Activated B cell treated with CpG ODN at 0.5 μM for 24 hours (primary cell): ENCODE measurements around the gene ZNF701. TPM values are rescaled to one million over a fixed set of nuclear protein-coding genes. Genes with fewer than 3 reads are reported as not detected.
"Not testable (repeated sequence)": the region's sequence is repeated elsewhere in the genome, so short reads cannot be mapped to it uniquely, and the experiment has no call there.

Experiments used
- ATAC-seq: fragments of 200-7000 bp; cut with Tn5 transposase; one replicate; pipeline ENCODE4 v1.10.0; 2021; ENCODE audit warnings: low read depth, mild to moderate bottlenecking, moderate library complexity
- CTCF ChIA-PET: fragments of 350-600 bp; sonication (Branson Sonifier 250); formaldehyde crosslinking; loops from one replicate; lab custom pipeline; 2021; ENCODE audit warnings: antibody characterized with exemption; lab: Charles Lee
- POLR2A ChIA-PET: fragments of 350-600 bp; sonication (Branson Sonifier 250); formaldehyde crosslinking; loops from one replicate; lab custom pipeline; 2021; ENCODE audit warnings: antibody characterized with exemption; lab: Charles Lee
- DNase-seq: peaks from one replicate; pipeline ENCODE4 v3.0.0; 2022
- H3K27ac Mint-ChIP-seq: one replicate; pipeline ENCODE4 v1.8.0; 2020; ENCODE audit warnings: mixed read lengths
- H3K27me3 Mint-ChIP-seq: one replicate; pipeline ENCODE4 v1.8.0; 2021; ENCODE audit warnings: mixed read lengths
- H3K36me3 Mint-ChIP-seq: one replicate; pipeline ENCODE4 v1.8.0; 2021; ENCODE audit warnings: low read depth, mixed read lengths
- H3K4me1 Mint-ChIP-seq: one replicate; pipeline ENCODE4 v1.8.0; 2021; ENCODE audit warnings: mixed read lengths
- H3K4me3 Mint-ChIP-seq: one replicate; pipeline ENCODE4 v1.8.0; 2020; ENCODE audit warnings: mild to moderate bottlenecking, mixed read lengths
- H3K9me3 Mint-ChIP-seq: one replicate; pipeline ENCODE4 v1.8.0; 2020; ENCODE audit warnings: mixed read lengths
- intact Hi-C: fragments of 100-400 bp; cut with micrococcal nuclease; formaldehyde crosslinking; loops from one replicate; pipeline ENCODE4 v1.15.1; 2024
- total RNA-seq: library from RNA; stranded (reverse); gene quantifications from 2 replicates; pipeline ENCODE4 v1.2.3, GENCODE V29; 2022
- TF ChIP-seq, protein P1 (sequence below): fragments of 200-600 bp; IDR thresholded peaks from one replicate; pipeline ENCODE4 v1.8.0; 2022; ENCODE audit warnings: antibody characterized with exemption, mild to moderate bottlenecking

ZNF701 gene
- total RNA-seq, 1 donor from 2014 or later, result 30.6 TPM

DNA sequence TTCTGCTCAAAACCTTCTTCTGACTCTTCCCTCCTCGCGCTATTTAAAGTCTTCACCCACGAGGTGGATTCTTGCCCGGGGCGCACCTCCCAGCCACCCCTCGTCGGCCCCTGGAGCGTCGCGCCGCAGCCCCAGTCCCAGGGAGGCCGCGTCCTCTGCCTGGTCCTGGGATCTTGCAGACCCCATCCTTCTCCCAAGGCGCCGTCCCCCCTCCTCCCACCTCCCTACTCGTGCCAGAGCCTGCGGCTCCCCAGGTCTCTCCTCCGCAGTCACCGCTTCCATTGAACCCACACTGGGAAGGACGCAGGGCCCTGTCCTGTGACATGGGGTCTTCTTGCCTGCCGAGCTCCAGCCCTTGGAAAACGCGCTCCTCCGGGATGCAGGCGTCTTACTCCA, 42.1 kb upstream of the ZNF701 start:
- intact Hi-C loops, result loop anchor here (1.0 to 5.0 kb wide), 12 partner anchors 7 to 414 kb away; partner anchors contain the start of genes ZNF480, ZNF528, ZNF600 and ZNF611
- TF ChIP-seq, protein P1, sequence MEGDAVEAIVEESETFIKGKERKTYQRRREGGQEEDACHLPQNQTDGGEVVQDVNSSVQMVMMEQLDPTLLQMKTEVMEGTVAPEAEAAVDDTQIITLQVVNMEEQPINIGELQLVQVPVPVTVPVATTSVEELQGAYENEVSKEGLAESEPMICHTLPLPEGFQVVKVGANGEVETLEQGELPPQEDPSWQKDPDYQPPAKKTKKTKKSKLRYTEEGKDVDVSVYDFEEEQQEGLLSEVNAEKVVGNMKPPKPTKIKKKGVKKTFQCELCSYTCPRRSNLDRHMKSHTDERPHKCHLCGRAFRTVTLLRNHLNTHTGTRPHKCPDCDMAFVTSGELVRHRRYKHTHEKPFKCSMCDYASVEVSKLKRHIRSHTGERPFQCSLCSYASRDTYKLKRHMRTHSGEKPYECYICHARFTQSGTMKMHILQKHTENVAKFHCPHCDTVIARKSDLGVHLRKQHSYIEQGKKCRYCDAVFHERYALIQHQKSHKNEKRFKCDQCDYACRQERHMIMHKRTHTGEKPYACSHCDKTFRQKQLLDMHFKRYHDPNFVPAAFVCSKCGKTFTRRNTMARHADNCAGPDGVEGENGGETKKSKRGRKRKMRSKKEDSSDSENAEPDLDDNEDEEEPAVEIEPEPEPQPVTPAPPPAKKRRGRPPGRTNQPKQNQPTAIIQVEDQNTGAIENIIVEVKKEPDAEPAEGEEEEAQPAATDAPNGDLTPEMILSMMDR, result no peak
- Mint-ChIP-seq H3K36me3 (peaks cover 29% of the 10 kb centered on the region), H3K4me3 (peak overlapping the region; percentile 98), H3K27me3 (no peaks in the 10 kb centered on the region), H3K27ac (peak overlapping the region; percentile 98), H3K4me1 (peaks cover 25% of the 10 kb centered on the region), H3K9me3 (peaks cover 3% of the 10 kb centered on the region)
- ATAC-seq (no peak), DNase-seq (no peak)
- POLR2A ChIA-PET, result no interaction called here
- CTCF ChIA-PET, result no interaction called here

DNA sequence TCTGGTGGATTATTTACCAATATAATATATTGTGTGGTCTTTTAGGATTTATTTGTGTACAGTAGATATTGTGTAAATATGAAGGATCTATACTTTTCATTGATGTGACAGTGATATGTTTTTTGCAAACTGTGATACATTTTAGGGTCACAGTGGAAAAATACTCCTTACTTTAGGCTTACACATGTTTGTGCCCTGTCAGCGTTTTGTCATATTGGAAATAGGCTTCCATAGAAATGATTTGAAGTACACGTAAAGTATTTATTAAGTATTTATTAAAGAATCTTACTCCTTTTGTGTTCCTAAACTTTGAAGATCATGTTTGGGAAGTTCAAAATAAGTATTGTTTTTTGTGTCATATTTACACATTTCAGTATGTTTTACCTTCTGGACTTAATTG, 37.6 kb upstream of the ZNF701 start:
- Mint-ChIP-seq H3K4me3 (no peak overlapping the region), H3K36me3 (peaks cover 39% of the 10 kb centered on the region), H3K27me3 (no peaks in the 10 kb centered on the region), H3K4me1 (peaks cover 35% of the 10 kb centered on the region), H3K9me3 (no peaks in the 10 kb centered on the region), H3K27ac (no peak overlapping the region)
- ATAC-seq (no peak), DNase-seq (no peak)
- ChIA-PET POLR2A (no interaction called here), CTCF (no interaction called here)
- intact Hi-C loops, result no loop called here
- TF ChIP-seq, protein P1, result no peak

DNA sequence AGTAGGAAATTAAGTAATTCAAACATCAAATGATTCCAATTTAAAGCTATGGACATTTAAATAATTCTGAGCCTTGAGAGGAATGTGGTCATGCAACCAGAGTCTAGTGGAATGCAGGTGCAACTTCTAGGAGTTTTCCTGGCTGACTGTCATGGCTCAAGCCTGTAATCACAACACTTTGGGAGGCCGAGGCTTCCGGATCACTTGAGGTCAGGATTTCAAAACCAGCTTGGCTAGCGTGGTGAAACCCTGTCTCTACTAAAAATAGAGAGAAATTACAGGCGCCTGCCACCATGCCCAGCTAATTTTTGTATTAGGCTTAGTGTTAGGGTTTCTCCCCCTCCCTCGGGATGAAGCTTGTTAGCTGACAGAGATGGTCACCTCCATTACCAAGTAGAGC, 36.2 kb upstream of the ZNF701 start:
- Mint-ChIP-seq H3K27ac (no peak overlapping the region), H3K9me3 (no peaks in the 10 kb centered on the region), H3K4me3 (no peak overlapping the region), H3K4me1 (peaks cover 26% of the 10 kb centered on the region), H3K36me3 (peaks cover 29% of the 10 kb centered on the region), H3K27me3 (no peaks in the 10 kb centered on the region)
- CTCF ChIA-PET, result no interaction called here
- TF ChIP-seq, protein P1, result no peak
- POLR2A ChIA-PET, result interaction anchor here (0.6 to 1.4 kb wide), 2 partner anchors 37 to 1050 kb away, joined by 3 to 4 read pairs; no protein-coding TSS in a partner anchor
- no peak for ATAC-seq
- intact Hi-C loops, result no loop called here
- no peak for DNase-seq

DNA sequence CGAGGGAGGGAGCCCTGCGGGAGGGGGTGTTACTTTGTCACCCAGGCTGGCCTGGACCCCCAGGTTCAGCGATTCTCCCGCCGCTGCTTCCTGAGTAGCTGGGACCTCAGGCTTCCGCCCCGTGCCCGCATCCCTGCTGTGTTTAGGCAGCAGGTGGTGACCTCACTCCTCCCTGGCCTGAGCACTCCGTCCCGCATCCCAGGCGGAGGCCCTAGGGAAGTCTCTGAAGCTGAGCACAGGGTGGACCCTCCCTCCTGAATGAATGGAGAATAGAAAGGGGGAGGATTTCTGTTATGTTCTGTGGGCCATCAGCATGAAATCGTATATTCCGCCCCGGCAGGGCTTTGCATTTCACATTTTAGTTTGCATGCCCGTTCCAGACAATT, 34.7 kb upstream of the ZNF701 start:
- Mint-ChIP-seq H3K4me3 (peak overlapping the region; percentile 92), H3K4me1 (peaks cover 23% of the 10 kb centered on the region), H3K36me3 (peaks cover 33% of the 10 kb centered on the region), H3K27ac (peak overlapping the region; percentile 86)
- intact Hi-C loops, result loop anchor here (1.0 to 5.0 kb wide), 4 partner anchors 8 to 567 kb away; partner anchors contain the start of genes ZNF160, ZNF808 and ZNF816
- DNase-seq, CTCF ChIA-PET, H3K9me3 Mint-ChIP-seq, H3K27me3 Mint-ChIP-seq: not testable (repeated sequence)
- POLR2A ChIA-PET, result interaction anchor here (0.7 kb wide), 3 partner anchors 8 to 139 kb away, joined by 3 to 8 read pairs (median 5); partner anchors contain the start of gene ZNF808
- peak; percentile 1 for ATAC-seq

DNA sequence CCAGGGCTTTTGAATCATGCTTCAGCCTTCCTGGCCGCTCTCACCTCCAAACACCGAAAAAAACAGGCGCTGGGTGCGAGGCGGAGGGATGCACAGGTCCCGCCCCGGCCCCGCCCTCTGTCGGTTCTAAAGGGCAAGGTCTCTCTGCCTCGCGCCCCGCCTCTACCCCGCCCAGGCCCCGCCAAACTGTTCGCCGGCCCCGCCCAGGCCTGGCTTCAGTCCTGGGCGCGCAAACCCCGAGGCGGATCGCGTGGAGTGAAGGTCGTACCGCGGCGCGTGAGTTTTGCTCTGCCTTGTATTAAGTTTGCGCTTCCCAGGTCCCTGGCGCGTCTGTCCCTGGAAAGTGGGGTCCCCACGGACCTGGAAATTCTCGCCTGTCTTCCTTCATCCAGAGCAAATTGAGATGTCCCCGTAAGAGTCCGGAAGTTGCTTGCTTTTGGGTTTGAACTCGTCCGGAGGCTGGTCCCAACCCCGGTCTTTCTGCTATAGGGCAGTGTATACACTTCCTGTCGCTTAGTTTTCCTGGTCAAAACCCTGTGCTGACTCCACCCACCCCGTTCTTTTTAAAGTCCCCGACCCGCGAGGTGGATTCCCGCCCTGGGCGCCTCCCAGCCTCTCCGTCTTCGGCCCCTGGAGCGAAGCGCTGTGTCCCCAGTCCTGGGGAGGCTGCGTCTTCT, 34.2 kb upstream of the ZNF701 start:
- H3K4me3 Mint-ChIP-seq, result peak overlapping the region; percentile 92
- ChIA-PET POLR2A (interaction anchor here (0.7 kb wide), 2 partner anchors 9 to 70 kb away, joined by 3 to 8 read pairs; partner anchors contain the start of gene ZNF808), CTCF (no interaction called here)
- peaks cover 23% of the 10 kb centered on the region for H3K4me1 Mint-ChIP-seq
- peak; percentile 98 for ATAC-seq
- peaks cover 38% of the 10 kb centered on the region for H3K36me3 Mint-ChIP-seq
- intact Hi-C loops, result loop anchor here (1.0 to 5.0 kb wide), 5 partner anchors 9 to 566 kb away; partner anchors contain the start of genes ZNF160, ZNF701, ZNF808 and ZNF816
- TF ChIP-seq, protein P1, result no peak
- peaks cover 2% of the 10 kb centered on the region for H3K9me3 Mint-ChIP-seq
- DNase-seq, result peak; percentile 86
- no peaks in the 10 kb centered on the region for H3K27me3 Mint-ChIP-seq
- H3K27ac Mint-ChIP-seq, result peak overlapping the region; percentile 86
